ENCODE data around the gene GSTM2.

GSTM2 gene

GRCh38 chr1:109625176-109625575 lies 42.7 kb upstream of the GSTM2 start:
- peak overlapping the region; percentile 40 to 67 (median 56) for H3K4me3 Mint-ChIP-seq
- H3K27ac Mint-ChIP-seq: peak overlapping the region; percentile 63 to 80 (median 69)
- TF ChIP-seq CTCF (IDR thresholded peaks at IDR 0.05; ENCODE audit: unreplicated experiment in 3 of 3): no peak
- H3K36me3 Mint-ChIP-seq (ENCODE audit: low read depth): peaks cover 35% of the 10 kb centered on the region
- H3K4me1 Mint-ChIP-seq: peaks cover 34% of the 10 kb centered on the region
- H3K27me3 Mint-ChIP-seq (ENCODE audit: low read depth): no peaks in the 10 kb centered on the region
- H3K9me3 Mint-ChIP-seq: no peaks in the 10 kb centered on the region

DNA sequence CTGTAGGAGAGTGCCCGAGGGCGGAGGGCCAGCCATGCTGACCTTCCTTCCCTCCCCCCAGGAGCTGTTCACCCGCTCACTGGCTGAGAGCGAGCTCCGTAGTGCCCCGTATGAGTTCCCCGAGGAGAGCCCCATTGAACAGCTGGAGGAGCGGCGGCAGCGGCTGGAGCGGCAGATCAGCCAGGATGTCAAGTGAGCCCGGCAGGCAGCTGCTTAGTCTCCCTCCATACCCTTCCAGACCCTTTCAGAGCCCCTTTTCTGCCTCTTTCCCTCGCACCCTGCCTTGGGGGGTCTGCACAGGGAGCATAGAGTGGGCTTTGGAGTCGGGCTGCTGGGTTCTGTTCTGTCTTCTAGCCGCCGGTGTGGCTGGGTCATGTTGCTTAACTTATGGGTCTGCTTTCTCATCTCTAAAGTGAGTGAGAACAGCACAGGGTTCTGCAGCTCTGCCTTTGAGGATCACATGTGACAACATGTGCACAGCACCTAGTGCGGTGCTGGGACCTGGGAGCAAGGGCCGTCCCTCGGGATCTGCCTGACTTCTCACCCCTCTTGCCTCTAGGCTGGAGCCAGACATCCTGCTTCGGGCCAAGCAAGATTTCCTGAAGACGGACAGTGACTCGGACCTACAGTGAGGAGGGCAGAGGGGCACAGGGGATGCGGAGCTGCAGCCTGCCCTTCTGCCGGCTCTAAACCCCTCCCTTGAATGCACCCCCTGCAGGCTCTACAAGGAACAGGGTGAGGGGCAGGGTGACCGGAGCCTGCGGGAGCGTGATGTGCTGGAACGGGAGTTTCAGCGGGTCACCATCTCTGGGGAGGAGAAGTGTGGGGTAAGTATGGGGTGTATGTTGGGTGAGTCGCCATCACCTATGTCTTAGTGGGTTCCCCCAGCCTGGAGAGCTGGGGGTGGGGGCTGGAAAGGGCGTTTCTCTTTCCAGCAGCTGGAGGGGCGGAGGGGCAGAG lies 42.0 kb upstream of the GSTM2 start:
- H3K9me3 Mint-ChIP-seq: no peaks in the 10 kb centered on the region
- H3K4me1 Mint-ChIP-seq: peaks cover 34% of the 10 kb centered on the region
- H3K27ac Mint-ChIP-seq: peak overlapping the region; percentile 63 to 80 (median 69)
- TF ChIP-seq CTCF (IDR thresholded peaks at IDR 0.05; ENCODE audit: unreplicated experiment in 3 of 3): no peak
- H3K36me3 Mint-ChIP-seq (ENCODE audit: low read depth): peaks cover 36% of the 10 kb centered on the region
- no peaks in the 10 kb centered on the region for H3K27me3 Mint-ChIP-seq (ENCODE audit: low read depth)
- H3K4me3 Mint-ChIP-seq: peak overlapping the region; percentile 40 to 67 (median 56)

DNA sequence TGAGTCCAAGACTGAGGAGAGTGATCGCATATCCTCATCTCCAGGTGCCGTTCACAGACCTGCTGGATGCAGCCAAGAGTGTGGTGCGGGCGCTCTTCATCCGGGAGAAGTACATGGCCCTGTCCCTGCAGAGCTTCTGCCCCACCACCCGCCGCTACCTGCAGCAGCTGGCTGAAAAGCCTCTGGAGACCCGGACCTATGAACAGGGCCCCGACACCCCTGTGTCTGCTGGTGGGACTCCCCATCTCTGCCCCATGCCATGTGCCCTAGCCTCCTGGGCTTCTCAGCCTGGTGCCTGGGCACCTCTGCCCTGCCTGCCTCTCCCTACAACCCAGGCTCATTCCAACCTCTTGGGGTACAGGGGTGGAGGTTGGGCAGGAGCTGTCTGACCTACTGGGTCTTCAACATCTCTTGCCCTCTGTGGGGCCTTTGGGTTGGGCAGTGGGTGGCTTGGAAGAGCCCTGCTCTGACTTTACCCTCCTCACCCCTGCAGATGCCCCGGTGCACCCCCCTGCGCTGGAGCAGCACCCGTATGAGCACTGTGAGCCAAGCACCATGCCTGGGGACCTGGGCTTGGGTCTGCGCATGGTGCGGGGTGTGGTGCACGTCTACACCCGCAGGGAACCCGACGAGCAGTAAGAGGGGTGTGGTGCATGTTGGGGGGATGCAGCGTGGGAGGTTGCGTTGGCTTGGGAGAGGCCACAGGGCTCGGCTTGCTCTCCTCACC lies 41.0 kb upstream of the GSTM2 start:
- H3K4me3 Mint-ChIP-seq: no peak overlapping the region

DNA sequence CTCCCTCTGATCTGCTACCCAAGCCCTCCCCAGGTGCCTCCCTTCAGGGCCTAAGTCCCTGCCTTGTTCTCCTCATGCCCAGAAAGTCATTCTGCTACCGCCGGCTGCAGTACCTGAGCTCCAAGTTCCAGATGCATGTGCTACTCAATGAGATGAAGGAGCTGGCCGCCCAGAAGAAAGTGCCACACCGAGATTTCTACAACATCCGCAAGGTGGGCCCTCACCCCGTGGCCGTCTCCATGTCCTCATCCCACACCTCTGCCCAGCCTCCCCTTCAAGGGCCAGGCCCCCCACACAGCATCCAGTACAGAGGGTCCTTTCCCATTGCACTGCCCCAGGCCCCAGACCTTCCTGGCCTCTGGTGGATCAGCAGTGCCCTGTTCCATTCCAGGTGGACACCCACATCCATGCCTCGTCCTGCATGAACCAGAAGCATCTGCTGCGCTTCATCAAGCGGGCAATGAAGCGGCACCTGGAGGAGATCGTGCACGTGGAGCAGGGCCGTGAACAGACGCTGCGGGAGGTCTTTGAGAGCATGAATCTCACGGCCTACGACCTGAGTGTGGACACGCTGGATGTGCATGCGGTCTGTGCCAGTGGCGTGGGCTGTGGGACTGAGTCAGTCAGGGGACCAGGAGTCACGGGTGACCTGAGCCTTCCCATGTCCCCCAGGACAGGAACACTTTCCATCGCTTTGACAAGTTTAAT lies 40.0 kb upstream of the GSTM2 start:
- H3K4me3 Mint-ChIP-seq: peak overlapping the region in 1 of 3 experiments; percentile 10
- no peak overlapping the region for H3K27ac Mint-ChIP-seq
- peaks cover 38% of the 10 kb centered on the region for H3K4me1 Mint-ChIP-seq
- no peaks in the 10 kb centered on the region for H3K9me3 Mint-ChIP-seq
- peaks cover 45% of the 10 kb centered on the region for H3K36me3 Mint-ChIP-seq (ENCODE audit: low read depth)
- TF ChIP-seq CTCF (IDR thresholded peaks at IDR 0.05; ENCODE audit: unreplicated experiment in 3 of 3): no peak
- no peaks in the 10 kb centered on the region for H3K27me3 Mint-ChIP-seq (ENCODE audit: low read depth)

More for the DNA sequence above, 41.0 kb upstream of the GSTM2 start:
- Mint-ChIP-seq H3K27ac (no peak overlapping the region), H3K27me3 (ENCODE audit: low read depth) (no peaks in the 10 kb centered on the region), H3K36me3 (ENCODE audit: low read depth) (peaks cover 42% of the 10 kb centered on the region), H3K9me3 (no peaks in the 10 kb centered on the region), H3K4me1 (peaks cover 38% of the 10 kb centered on the region)
- no peak for TF ChIP-seq CTCF (IDR thresholded peaks at IDR 0.05; ENCODE audit: unreplicated experiment in 3 of 3)

DNA sequence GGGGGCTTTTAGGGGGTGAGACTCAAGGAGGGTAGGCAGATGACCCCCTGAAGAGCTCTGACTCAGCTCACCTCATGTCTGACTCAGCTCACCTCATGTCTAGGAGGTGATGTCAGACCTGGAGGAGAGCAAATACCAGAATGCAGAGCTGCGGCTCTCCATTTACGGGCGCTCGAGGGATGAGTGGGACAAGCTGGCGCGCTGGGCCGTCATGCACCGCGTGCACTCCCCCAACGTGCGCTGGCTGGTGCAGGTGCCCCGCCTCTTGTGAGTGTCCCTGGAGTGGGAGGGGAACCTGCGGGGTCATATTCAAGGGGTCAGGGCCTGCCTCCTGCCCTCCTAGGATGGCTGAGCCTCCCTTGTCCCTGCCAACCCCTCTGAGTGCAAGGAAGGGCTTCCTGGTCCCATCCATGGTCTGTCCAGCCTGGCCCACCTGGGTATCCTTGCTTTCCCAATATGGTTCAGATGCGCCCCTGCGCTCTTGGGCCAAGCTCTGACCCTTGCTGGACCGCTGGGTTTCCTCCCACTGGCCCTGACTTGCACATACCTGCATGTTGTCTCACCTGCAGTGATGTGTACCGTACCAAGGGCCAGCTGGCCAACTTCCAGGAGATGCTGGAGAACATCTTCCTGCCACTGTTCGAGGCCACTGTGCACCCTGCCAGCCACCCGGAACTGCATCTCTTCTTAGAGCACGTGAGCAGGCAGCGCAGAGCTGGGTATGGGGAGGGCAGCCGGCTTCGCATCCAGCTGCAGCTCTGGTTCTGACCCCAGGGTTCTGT lies 39.1 kb upstream of the GSTM2 start:
- no peaks in the 10 kb centered on the region for H3K9me3 Mint-ChIP-seq
- no peaks in the 10 kb centered on the region for H3K27me3 Mint-ChIP-seq (ENCODE audit: low read depth)
- H3K4me1 Mint-ChIP-seq: peaks cover 37% of the 10 kb centered on the region
- TF ChIP-seq CTCF (IDR thresholded peaks at IDR 0.05; ENCODE audit: unreplicated experiment in 3 of 3): no peak
- peaks cover 45% of the 10 kb centered on the region for H3K36me3 Mint-ChIP-seq (ENCODE audit: low read depth)
- no peak overlapping the region for H3K27ac Mint-ChIP-seq
- no peak overlapping the region for H3K4me3 Mint-ChIP-seq

Data from nephron (organoid).